Endothelial cell of hepatic sinusoid (primary cell): Measurements from ENCODE around the gene PRELID3B.

Source experiments
- in situ Hi-C: cut with HindIII; loops from 2 replicates; pipeline ENCODE4 v1.10.0; 2017; ENCODE audit warnings: low sequenced_read_pairs

Gene PRELID3B

GRCh38 chr20:58997141-58997770 lies 45.3 kb downstream of the PRELID3B start:
- in situ Hi-C loops, result no loop called here

GRCh38 chr20:58996226-58996611 lies 46.4 kb downstream of the PRELID3B start:
- in situ Hi-C loops, result no loop called here

- in situ Hi-C loops, result no loop called here
These were observed 46.9 kb downstream of the PRELID3B start for GRCh38 chr20:58995461-58996225.

GRCh38 chr20:58994390-58995159 lies 48.0 kb downstream of the PRELID3B start:
- in situ Hi-C loops, result no loop called here

- in situ Hi-C loops, result no loop called here
These were observed 49.0 kb downstream of the PRELID3B start for GRCh38 chr20:58993332-58994248.

- in situ Hi-C loops, result no loop called here
These were observed 49.7 kb downstream of the PRELID3B start for GRCh38 chr20:58992911-58993310.

- in situ Hi-C loops, result no loop called here
These were observed 50.9 kb downstream of the PRELID3B start for GRCh38 chr20:58991715-58992114.

- in situ Hi-C loops, result no loop called here
These were observed 51.7 kb downstream of the PRELID3B start for GRCh38 chr20:58990651-58991445.

- in situ Hi-C loops, result no loop called here
These were observed 53.4 kb downstream of the PRELID3B start for GRCh38 chr20:58989196-58989595.

- in situ Hi-C loops, result no loop called here
These were observed 54.1 kb downstream of the PRELID3B start for GRCh38 chr20:58988565-58988882.

- in situ Hi-C loops, result no loop called here
These were observed 54.6 kb downstream of the PRELID3B start for GRCh38 chr20:58987790-58988564.

GRCh38 chr20:58986968-58987517 lies 55.5 kb downstream of the PRELID3B start:
- in situ Hi-C loops, result no loop called here

GRCh38 chr20:58986286-58986967 lies 56.2 kb downstream of the PRELID3B start:
- in situ Hi-C loops, result no loop called here

- in situ Hi-C loops, result no loop called here
These were observed 56.9 kb downstream of the PRELID3B start for GRCh38 chr20:58985656-58986055.

- in situ Hi-C loops, result no loop called here
These were observed 57.9 kb downstream of the PRELID3B start for GRCh38 chr20:58984691-58985090.
